Activated CD8-positive, alpha-beta memory T cell treated with anti-CD3 and anti-CD28 coated beads, Interleukin-2, amount 50 U/mL, for 24 hours (primary cell): ENCODE results near the gene CHRM1.
A peak's percentile ranks its signal among the peaks of the same experiment; 100 is the strongest.

Experiments used
- DNase-seq: peaks from one replicate; pipeline ENCODE4 v3.0.0-alpha.2; 2020; ENCODE audit errors: extremely low read depth

CHRM1 gene

GRCh38 chr11:62905296-62905695 lies 15.9 kb downstream of the CHRM1 start:
- DNase-seq: no peak

DNA sequence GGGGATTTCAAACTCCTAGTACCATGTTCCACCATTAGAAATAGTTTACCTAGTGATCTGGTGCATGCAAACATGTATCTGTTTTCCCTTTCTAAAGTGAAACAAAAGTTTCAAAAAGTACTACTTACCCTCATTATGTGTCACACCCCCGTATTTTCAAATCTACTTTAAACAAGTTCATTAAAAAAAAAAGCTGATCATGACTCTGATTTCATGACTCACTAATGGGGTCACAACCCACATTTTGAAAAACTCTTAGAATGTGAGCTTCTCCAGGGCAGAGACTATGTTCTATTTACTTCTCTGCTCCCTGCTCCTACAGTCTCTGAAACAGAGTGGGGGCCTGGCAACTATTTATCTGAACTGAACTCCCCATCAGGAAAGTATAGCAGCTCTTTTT lies 18.2 kb downstream of the CHRM1 start:
- no peak for DNase-seq

DNA sequence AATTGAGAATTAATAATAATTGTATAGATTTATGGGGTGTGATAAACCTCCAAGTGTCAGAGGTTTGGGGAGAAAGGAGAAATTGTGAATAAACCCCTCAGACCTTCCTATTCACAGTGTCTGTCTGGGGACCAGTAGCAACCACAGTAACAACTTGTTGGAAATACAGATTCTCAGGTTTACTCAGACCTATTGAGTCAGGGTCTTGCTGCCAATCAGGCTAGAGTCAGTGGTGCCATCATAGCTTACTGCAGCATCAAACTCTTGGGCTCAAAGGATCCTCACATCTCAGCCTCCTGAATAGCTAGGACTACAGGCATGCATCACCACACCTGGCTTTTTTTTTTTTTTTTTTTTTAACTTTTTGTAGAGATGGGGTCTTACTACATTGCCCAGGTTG lies 23.1 kb downstream of the CHRM1 start:
- no peak for DNase-seq

DNA sequence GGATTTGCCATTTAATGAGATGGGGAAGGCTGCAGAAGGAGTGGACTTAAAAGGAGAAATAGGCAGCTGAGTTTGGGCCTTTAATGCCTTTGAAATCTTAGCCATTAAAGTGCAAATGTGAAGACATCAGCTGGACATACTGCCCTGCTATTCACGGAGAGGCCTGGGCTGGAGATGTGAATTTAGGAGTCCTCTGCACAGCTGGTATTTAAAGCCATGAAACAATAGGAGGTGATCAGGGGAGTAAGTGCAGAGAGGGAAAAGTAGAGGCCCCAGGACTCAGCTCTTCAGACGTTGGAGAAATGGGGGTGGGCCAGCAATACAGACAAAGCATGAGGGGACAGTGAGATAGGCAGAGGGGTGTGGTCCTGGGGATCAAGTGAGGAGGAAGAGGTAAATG lies 23.9 kb downstream of the CHRM1 start:
- DNase-seq: no peak

- DNase-seq: no peak
Measured at GRCh38 chr11:62896049-62896448, 25.1 kb downstream of the CHRM1 start.

- no peak for DNase-seq
Measured at GRCh38 chr11:62895501-62895900, 25.7 kb downstream of the CHRM1 start.

GRCh38 chr11:62892077-62892922 lies 28.9 kb downstream of the CHRM1 start:
- DNase-seq: no peak

GRCh38 chr11:62889484-62890437 lies 31.4 kb downstream of the CHRM1 start:
- no peak for DNase-seq

GRCh38 chr11:62889126-62889483 lies 32.1 kb downstream of the CHRM1 start:
- DNase-seq: no peak

GRCh38 chr11:62888406-62888805 lies 32.8 kb downstream of the CHRM1 start:
- DNase-seq: no peak

GRCh38 chr11:62885137-62885750 lies 35.9 kb downstream of the CHRM1 start:
- DNase-seq: no peak

DNA sequence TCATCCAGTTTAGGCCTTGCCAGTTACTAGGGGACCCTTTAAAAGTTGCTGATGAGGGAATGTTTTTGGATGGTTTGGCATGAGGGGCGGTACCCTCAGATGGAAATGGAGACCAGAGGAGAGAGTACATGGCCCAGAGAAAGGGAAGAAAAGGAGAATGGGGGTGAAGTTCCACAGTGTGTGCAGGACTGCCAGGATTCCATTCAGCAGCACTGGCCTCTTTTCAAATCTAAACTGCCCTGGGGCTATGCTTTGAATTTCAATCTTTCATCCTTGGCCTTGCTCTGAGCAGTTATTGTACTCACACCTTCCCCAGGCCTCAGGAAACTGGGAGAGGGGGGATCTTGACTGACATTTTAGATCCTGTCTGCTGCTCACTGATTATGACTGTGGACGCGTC lies 37.5 kb downstream of the CHRM1 start:
- DNase-seq: no peak

DNA sequence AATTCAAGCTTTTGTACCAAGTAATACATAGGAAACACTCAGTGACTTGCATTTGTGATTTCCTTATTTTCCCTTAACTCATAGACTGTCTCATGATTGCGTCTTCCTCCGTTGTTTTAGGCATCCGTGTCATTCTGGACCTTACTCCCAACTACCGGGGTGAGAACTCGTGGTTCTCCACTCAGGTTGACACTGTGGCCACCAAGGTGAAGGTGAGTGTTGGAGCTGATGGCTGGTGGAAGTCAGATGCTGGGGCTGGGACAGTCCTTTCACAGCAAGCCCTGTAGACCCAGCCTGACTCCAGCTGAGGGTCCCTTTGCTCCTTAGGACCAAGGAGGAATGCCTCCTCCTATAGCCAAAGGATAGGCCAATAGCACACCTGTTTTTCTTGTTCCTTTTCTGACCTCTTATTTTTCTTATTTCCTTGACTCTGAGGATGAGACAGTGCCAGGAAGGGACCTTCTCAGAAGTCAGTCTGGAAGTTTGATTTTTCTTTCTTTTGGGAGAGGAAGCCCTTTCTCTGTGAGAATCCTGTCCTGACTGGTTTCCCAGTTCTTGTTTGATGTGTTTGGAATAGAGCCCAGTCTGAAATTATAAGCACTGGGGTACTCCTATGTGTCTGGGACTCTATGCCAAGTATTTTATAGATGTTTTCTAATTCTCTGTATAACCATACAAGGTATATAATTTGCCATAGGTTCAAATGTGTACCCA lies 38.2 kb downstream of the CHRM1 start:
- no peak for DNase-seq

DNA sequence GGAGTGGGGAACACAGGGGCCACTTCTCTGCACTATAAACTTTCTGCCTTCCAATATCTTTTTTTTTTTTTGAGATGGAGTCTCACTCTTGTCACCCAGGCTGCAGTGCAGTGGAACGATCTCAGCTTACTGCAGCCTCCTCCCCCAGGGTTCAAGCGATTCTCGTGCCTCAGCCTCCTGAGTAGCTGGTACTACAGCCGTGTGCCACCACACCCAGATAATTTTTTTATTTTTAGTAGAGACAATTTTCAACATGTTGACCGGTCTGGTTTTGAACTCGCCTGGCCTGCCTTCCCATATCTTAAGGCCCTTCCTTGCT lies 38.8 kb downstream of the CHRM1 start:
- DNase-seq: no peak

- DNase-seq: peak; percentile 90
Measured at GRCh38 chr11:62881579-62882430, 39.4 kb downstream of the CHRM1 start.

DNA sequence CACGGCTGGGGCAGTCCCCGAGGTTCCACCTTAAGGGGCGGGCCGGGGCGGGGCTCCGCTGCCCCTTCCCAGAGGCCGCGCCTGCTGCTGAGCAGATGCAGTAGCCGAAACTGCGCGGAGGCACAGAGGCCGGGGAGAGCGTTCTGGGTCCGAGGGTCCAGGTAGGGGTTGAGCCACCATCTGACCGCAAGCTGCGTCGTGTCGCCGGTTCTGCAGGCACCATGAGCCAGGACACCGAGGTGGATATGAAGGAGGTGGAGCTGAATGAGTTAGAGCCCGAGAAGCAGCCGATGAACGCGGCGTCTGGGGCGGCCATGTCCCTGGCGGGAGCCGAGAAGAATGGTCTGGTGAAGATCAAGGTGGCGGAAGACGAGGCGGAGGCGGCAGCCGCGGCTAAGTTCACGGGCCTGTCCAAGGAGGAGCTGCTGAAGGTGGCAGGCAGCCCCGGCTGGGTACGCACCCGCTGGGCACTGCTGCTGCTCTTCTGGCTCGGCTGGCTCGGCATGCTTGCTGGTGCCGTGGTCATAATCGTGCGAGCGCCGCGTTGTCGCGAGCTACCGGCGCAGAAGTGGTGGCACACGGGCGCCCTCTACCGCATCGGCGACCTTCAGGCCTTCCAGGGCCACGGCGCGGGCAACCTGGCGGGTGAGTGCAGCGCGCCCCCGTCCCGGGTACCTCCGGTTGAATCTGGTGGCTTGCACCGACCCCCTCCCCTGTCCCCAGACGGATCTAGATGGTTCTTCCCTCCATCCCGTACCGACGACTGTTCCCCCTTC lies 40.2 kb downstream of the CHRM1 start, which contains the start of gene SLC3A2:
SLC3A2 (plus strand) TSS at position 94 of the 776 bp plus-strand sequence; CDS start at position 222, 128 bp downstream.
- DNase-seq: peak; percentile 64

GRCh38 chr11:62880231-62880802 lies 40.8 kb downstream of the CHRM1 start:
- peak; percentile 24 for DNase-seq

- DNase-seq: no peak
Measured at GRCh38 chr11:62879235-62879978, 41.8 kb downstream of the CHRM1 start.

- no peak for DNase-seq
Measured at GRCh38 chr11:62876712-62877111, 44.5 kb downstream of the CHRM1 start.
